ENCODE measurements around the gene LTA.

DNA sequence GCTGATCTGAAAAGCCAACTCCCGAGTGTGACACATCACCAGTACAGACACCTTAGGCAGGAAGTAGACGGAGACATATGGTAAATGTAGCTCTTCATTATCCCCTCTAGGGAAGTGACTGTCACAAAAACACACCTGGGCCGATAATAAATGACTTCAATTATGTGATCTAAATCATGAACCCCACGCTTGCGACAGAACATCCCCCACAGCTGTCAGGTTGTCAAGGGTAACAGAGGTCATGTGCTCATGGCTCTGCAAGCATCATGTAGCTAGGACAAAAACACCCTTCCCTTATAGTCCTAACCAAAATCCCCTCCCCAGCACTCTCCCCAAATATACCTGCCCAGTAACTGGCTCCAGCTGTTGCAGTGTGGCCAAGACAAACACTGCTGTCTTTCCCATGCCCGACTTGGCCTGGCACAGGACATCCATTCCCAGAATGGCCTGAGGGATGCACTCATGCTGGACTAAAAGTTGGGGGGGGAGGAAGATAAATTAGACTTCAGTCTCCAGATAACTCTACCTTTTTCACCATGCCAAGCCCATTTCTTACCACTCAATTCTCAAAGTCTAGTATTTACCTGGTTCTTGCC, 33.2 kb upstream of the LTA start:
- TF ChIP-seq POLR2A (IDR thresholded peaks at IDR 0.05), result no peak
- TF ChIP-seq POLR2AphosphoS5 (IDR thresholded peaks at IDR 0.05), result no peak
